Activated CD4-positive, alpha-beta T cell treated with anti-CD3 and anti-CD28 coated beads, Interleukin-10, Interleukin-2, amounts not matched to agents 100 ng/mL and 50 ng/mL, durations not matched to agents 16 hours and 8 hours (primary cell): ENCODE data around the gene HPN.

Experiments
- DNase-seq: peaks from one replicate; pipeline ENCODE4 v3.0.0-alpha.2; 2020

Gene HPN

DNA sequence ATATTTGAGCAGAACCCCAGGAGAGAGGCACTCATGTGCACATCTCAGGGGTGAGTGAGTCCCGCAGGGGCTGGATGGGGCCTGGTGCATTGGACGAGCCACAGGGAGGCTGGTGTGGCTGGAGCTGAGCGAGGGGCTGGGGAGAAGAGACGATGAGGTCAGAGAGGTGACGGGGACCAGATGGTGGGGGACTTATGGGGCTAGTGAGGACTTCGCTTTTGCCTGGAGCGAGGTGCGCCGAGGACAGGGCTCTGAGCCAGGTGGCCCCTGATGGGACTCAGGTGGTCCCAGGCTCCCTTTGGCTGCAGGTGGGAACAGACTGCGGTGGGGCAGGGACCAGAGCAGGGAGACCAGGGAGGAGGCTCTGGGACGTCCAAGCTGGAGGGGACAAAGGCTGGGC lies 67.2 kb downstream of the HPN start:
- DNase-seq = no peak

DNA sequence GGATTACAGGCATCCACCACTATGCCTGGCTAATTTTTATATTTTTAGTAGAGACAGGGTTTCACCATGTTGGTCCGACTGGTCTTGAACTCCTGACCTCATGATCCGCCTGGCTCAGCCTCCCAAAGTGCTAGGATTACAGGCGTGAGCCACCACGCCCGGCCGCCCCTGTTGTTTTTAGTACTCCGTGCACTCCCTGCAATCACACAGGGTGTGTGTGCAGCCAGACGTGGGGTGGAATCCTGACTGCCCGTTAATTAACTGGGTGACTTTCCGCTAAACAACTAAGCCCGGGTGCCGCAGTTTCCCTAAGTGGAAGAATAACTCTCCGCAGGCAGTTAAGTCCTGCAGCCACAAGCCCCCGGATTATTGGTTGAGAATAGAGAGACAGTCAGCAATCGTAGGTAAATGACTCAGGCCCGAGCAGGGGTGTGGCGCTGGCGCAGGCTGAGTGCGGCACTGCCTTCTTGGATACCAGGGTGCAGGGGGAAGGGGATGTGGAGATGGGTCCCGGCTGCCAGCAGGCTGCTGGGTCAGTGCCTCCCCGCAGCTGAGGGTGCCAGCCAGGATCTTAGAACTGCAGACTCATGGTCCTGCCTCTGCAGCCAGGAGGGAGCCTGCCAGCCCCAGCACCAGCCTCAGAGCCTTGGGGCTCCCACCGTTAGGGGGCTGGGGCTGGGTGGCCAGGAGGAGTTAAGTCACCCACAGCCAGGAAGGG lies 68.0 kb downstream of the HPN start:
- DNase-seq = no peak

GRCh38 chr19:35110974-35111373 lies 69.5 kb downstream of the HPN start:
- no peak for DNase-seq

- DNase-seq = no peak
Measured at GRCh38 chr19:35112995-35113688, 71.6 kb downstream of the HPN start.

DNA sequence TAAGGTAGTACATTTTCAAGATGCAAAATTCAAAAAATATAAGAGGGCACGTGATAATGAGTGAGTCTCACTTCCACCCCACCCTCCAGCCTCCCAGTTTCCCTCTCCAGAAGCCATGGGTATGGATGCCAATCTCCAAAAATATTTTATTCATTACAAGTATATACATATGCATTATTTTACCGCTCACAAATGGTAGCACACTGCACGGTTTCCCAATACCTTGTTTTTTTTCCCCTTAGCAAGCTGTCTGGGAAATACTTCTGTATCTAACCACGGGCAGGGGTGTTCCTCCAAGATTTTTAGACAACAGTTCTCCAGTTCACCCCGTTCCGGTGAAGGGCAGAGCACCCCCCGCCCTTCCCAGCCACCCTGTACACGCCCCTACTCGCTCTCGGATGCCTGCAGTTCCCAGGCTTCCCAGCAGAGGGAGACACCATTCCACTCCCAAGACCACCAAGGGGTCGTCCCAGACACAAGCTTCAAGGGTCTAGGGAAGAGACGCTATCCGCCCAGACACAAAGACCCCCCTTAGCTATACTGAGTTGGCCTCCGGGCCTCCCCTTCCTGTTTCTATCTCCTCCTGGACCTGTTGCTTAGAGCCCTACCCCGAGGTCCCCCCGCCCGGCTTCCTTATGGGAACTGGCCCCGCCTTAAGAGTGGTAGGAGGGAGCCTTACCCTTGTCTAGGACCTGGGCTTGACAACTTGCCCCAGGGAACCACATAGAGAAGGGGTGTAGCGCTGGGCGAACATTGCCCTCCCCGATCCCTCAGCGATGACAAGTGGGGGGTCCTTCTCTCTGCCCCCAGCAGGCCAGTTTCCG lies 73.0 kb downstream of the HPN start:
- DNase-seq = peak; percentile 61

GRCh38 chr19:35115177-35115951 lies 73.8 kb downstream of the HPN start, which contains the start of gene FXYD3:
Gene FXYD3, plus strand, starts transcription at chr19:35115823. Its CDS starts 3,554 bp downstream, at chr19:35119377.
- DNase-seq = no peak
